HG02610 (cell line): Measurements from ENCODE around the gene BCL2L13.

Experiments
- ATAC-seq: cut with Tn5 transposase; IDR thresholded peaks from one replicate; pipeline ENCODE4 v1.9.1; 2021; ENCODE audit warnings: mild to moderate bottlenecking, moderate library complexity; ENCODE audit not compliant: unreplicated experiment

BCL2L13 gene

GRCh38 chr22:17777005-17777716 lies 138.6 kb downstream of the BCL2L13 start:
- ATAC-seq: no peak

DNA sequence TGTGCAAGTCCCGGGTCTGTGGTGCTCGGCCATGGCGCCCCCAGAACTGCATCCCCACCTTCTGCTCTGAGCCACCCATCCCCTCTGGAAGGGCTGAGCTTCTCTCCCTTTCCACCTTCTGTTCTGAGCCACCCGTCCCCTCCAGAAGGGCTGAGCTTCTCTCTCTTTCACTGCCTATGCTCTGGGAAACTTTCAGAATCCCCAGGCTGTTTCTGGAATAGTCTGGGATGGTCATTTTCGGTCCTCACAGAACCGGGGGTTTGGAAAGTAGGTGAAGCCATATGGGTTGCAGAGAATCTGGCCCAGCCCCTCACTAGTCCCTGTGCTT lies 139.1 kb downstream of the BCL2L13 start:
- ATAC-seq: no peak

GRCh38 chr22:17778412-17778976 lies 139.9 kb downstream of the BCL2L13 start:
- ATAC-seq: no peak

DNA sequence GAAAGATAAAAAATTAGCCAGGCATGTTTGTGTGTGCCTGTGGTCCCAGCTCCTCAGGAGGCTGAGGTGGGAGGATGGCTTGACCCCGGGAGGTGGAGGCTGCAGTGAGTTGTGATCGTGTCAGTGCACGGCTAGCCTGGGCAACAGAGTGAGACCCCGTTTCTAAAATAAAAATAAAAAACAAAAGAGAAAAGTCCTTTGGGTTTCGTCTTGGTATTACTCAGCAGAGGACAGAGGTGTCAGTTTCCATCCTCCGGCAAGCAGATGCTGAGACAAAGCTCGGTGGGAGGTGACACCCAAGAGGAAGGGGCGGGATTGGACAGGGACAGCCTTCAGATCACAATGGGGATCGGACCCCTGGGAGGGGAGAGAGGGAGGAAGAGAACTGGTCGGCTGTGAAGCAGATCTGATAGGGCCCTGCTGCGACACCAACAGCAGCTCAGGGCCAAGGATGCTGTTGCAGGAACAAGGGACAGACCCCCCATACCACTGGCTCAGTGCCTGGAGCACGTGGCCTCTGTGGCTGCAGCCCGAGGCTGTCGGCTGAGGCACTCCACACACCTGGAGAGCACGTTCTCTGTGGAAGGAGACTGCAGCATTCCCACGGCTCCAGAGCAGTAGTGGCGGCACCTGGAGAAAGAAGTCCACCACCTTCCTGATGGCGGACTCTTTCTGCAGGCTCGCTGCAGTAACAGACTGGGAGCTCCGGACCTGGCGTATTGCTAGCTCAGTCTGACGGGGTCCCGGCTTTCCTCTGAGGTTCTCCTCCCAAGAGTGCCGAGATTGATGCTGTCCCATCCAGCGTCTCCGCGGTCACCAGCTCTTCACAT lies 140.9 kb downstream of the BCL2L13 start:
- peak; percentile 45 for ATAC-seq

GRCh38 chr22:17780116-17780740 lies 141.7 kb downstream of the BCL2L13 start:
- ATAC-seq: no peak
